GM23248 (cell line): Measurements from ENCODE around the gene KCNH5. TPM values are rescaled to one million over a fixed set of nuclear protein-coding genes. Genes with fewer than 3 reads are reported as not detected.

Experiments used
- DNase-seq: peaks from one replicate; pipeline ENCODE4 v3.0.0-alpha.2; 2015
- H2AFZ ChIP-seq: fragments of 200-600 bp; sonication (generic); 2 replicates; pipeline ENCODE4 v1.6.1; 2016; ENCODE audit warnings: antibody characterized with exemption
- H3F3A ChIP-seq: fragments of 200-600 bp; sonication (generic); 2 replicates; pipeline ENCODE4 v1.6.1; 2016; ENCODE audit warnings: mild to moderate bottlenecking, antibody characterized with exemption, mixed run types; ENCODE audit not compliant: insufficient read depth
- H3K27ac ChIP-seq: fragments of 200-600 bp; sonication (generic); 2 replicates; pipeline ENCODE4 v1.5.1; 2016; ENCODE audit warnings: mild to moderate bottlenecking
- H3K27me3 ChIP-seq: fragments of 200-600 bp; sonication (generic); replicated peaks from 2 replicates; pipeline ENCODE4 v1.6.1; 2016; ENCODE audit warnings: mild to moderate bottlenecking; ENCODE audit not compliant: insufficient read depth
- H3K36me3 ChIP-seq: fragments of 200-600 bp; sonication (generic); 2 replicates; pipeline ENCODE4 v1.6.1; 2016; ENCODE audit warnings: low read depth, mild to moderate bottlenecking
- H3K4me1 ChIP-seq: fragments of 200-600 bp; sonication (generic); 2 replicates; pipeline ENCODE4 v1.6.1; 2016; ENCODE audit warnings: mild to moderate bottlenecking; ENCODE audit not compliant: insufficient read depth
- H3K4me2 ChIP-seq: fragments of 200-600 bp; sonication (generic); one replicate; pipeline ENCODE4 v1.6.1; 2016; ENCODE audit warnings: mild to moderate bottlenecking; ENCODE audit not compliant: unreplicated experiment
- H3K4me3 ChIP-seq: fragments of 200-600 bp; sonication (generic); 2 replicates; pipeline ENCODE4 v1.5.1; 2016; ENCODE audit warnings: mild to moderate bottlenecking
- H3K79me2 ChIP-seq: fragments of 200-600 bp; sonication (generic); 2 replicates; pipeline ENCODE4 v1.6.1; 2016; ENCODE audit warnings: mild to moderate bottlenecking; ENCODE audit not compliant: insufficient read depth
- H3K9ac ChIP-seq: fragments of 200-600 bp; sonication (generic); 2 replicates; pipeline ENCODE4 v1.6.1; 2016; ENCODE audit warnings: mild to moderate bottlenecking
- H3K9me2 ChIP-seq: fragments of 200-600 bp; sonication (generic); 2 replicates; pipeline ENCODE4 v1.6.1; 2016; ENCODE audit warnings: mixed run types, mild to moderate bottlenecking, moderate library complexity; ENCODE audit not compliant: insufficient read depth
- H3K9me3 ChIP-seq: fragments of 200-600 bp; sonication (generic); one replicate; pipeline ENCODE4 v1.6.1; 2017; ENCODE audit warnings: low read depth
- H4K20me1 ChIP-seq: fragments of 200-600 bp; sonication (generic); 2 replicates; pipeline ENCODE4 v1.6.0; 2016; ENCODE audit not compliant: insufficient read depth
- EZH2 ChIP-seq: fragments of 200-600 bp; sonication (generic); IDR thresholded peaks from 2 replicates; pipeline ENCODE4 v1.6.1; 2018; ENCODE audit warnings: antibody characterized with exemption, mild to moderate bottlenecking; ENCODE audit not compliant: insufficient read depth, poor library complexity, severe bottlenecking
- EZH2phosphoT487 ChIP-seq: fragments of 200-600 bp; sonication (generic); IDR thresholded peaks from 2 replicates; pipeline ENCODE4 v1.6.1; 2018; ENCODE audit warnings: antibody characterized with exemption, moderate library complexity, mild to moderate bottlenecking, low read depth; ENCODE audit not compliant: insufficient read depth
- WGBS, 2 experiments: methylation state at CpG; one replicate each; pipeline ENCODE4 v1.1.6; 2015 to 2017; ENCODE audit warnings: low lambda C conversion rate in 2 of 2, low coverage in 1 of 2; ENCODE audit errors: missing lambda C conversion rate in 2 of 2; 5-methylcytosine and 5-hydroxymethylcytosine counted together
- in situ Hi-C: fragments of 300-500 bp; cut with MboI; formaldehyde crosslinking; loops from 2 replicates; pipeline ENCODE4 v1.15.0; 2020
- polyA plus RNA-seq: library from polyadenylated mRNA; unstranded; fragments of >200 nt; fragmentation: Nextera tagmentation; extraction: Ambion mirVana; gene quantifications from 2 replicates; pipeline ENCODE4 v1.2.1, GENCODE V29; 2016
- total RNA-seq: library from RNA; depleted of rRNA; stranded (reverse); fragments of >200 nt; shearing (Covaris generic); gene quantifications from 2 replicates; pipeline ENCODE4 v1.2.3, GENCODE V29; 2014

The KCNH5 gene
- total and polyA plus RNA-seq, 2 experiments from 2014 or later, result not detected

GRCh38 chr14:62697461-62697860 lies 347.8 kb downstream of the KCNH5 start:
- H3K27me3 ChIP-seq, result no peaks in the 10 kb centered on the region
- H3F3A ChIP-seq, result no peaks in the 10 kb centered on the region
- no peaks in the 10 kb centered on the region for H3K4me1 ChIP-seq
- H3K27ac ChIP-seq, result no peak overlapping the region
- H3K4me2 ChIP-seq, result no peak overlapping the region
- H3K79me2 ChIP-seq, result no peaks in the 10 kb centered on the region
- no peak overlapping the region for H3K4me3 ChIP-seq
- no peaks in the 10 kb centered on the region for H4K20me1 ChIP-seq
- H3K36me3 ChIP-seq, result no peaks in the 10 kb centered on the region
- H3K9ac ChIP-seq, result no peak overlapping the region
- 25 to 33% methylated on average over 1 of the region's 1 CpG for WGBS, 2 experiments
- H2AFZ ChIP-seq, result no peak overlapping the region
- in situ Hi-C loops, result no loop called here
- no peak for DNase-seq
- H3K9me2 ChIP-seq, result no peaks in the 10 kb centered on the region; the same call in 1 of the 2 replicates
- TF ChIP-seq EZH2phosphoT487 (no peak), EZH2 (no peak)
- no peaks in the 10 kb centered on the region for H3K9me3 ChIP-seq

GRCh38 chr14:62696929-62697328 lies 348.3 kb downstream of the KCNH5 start:
- Histone ChIP-seq H3K79me2 (no peaks in the 10 kb centered on the region), H3K36me3 (no peaks in the 10 kb centered on the region), H3K4me3 (no peak overlapping the region), H3K9me3 (no peaks in the 10 kb centered on the region), H3F3A (no peaks in the 10 kb centered on the region), H3K9ac (no peak overlapping the region), H2AFZ (no peak overlapping the region), H3K4me2 (no peak overlapping the region), H3K27me3 (no peaks in the 10 kb centered on the region), H4K20me1 (no peaks in the 10 kb centered on the region), H3K4me1 (no peaks in the 10 kb centered on the region), H3K27ac (no peak overlapping the region), H3K9me2 (no peaks in the 10 kb centered on the region; the same call in 1 of the 2 replicates)
- 39 to 42% methylated on average over 4 of the region's 4 CpGs for WGBS, 2 experiments
- DNase-seq, result no peak
- TF ChIP-seq EZH2, result no peak
- no peak for TF ChIP-seq EZH2phosphoT487
- in situ Hi-C loops, result no loop called here

- Histone ChIP-seq H4K20me1 (no peaks in the 10 kb centered on the region), H3K9me2 (no peaks in the 10 kb centered on the region; the same call in 1 of the 2 replicates), H3K4me3 (no peak overlapping the region), H3K9ac (no peak overlapping the region), H3K4me1 (no peaks in the 10 kb centered on the region), H3K27me3 (no peaks in the 10 kb centered on the region), H2AFZ (no peak overlapping the region), H3K9me3 (no peaks in the 10 kb centered on the region), H3K27ac (no peak overlapping the region), H3F3A (no peaks in the 10 kb centered on the region), H3K36me3 (no peaks in the 10 kb centered on the region), H3K4me2 (no peak overlapping the region), H3K79me2 (no peaks in the 10 kb centered on the region)
- 23% methylated on average over 5 of the region's 5 CpGs for WGBS, 2 experiments
- in situ Hi-C loops, result no loop called here
- TF ChIP-seq EZH2, result no peak
- TF ChIP-seq EZH2phosphoT487, result no peak
- DNase-seq, result no peak
These were observed 348.8 kb downstream of the KCNH5 start for GRCh38 chr14:62696331-62696924.

GRCh38 chr14:62694075-62694474 lies 351.2 kb downstream of the KCNH5 start:
- 83 to 95% methylated on average over 2 of the region's 2 CpGs for WGBS, 2 experiments
- no peaks in the 10 kb centered on the region for H3K79me2 ChIP-seq
- in situ Hi-C loops, result no loop called here
- H3K4me2 ChIP-seq, result no peak overlapping the region
- H3K27me3 ChIP-seq, result no peaks in the 10 kb centered on the region
- H3K4me1 ChIP-seq, result no peaks in the 10 kb centered on the region
- no peaks in the 10 kb centered on the region for H3K36me3 ChIP-seq
- no peak for DNase-seq
- H3K9me3 ChIP-seq, result no peaks in the 10 kb centered on the region
- no peaks in the 10 kb centered on the region; the same call in 1 of the 2 replicates for H3K9me2 ChIP-seq
- TF ChIP-seq EZH2phosphoT487 (no peak), EZH2 (no peak)
- no peaks in the 10 kb centered on the region for H3F3A ChIP-seq
- H3K4me3 ChIP-seq, result no peak overlapping the region
- no peak overlapping the region for H2AFZ ChIP-seq
- no peak overlapping the region for H3K9ac ChIP-seq
- H3K27ac ChIP-seq, result no peak overlapping the region
- no peaks in the 10 kb centered on the region for H4K20me1 ChIP-seq
